ENCODE data around the gene PDPK1.
"Not testable (repeated sequence)": the region's sequence is repeated elsewhere in the genome, so short reads cannot be mapped to it uniquely, and the experiment has no call there.

Gene PDPK1

GRCh38 chr16:2595393-2596205 is 57.8 kb downstream of the PDPK1 start:
- no peak for DNase-seq

GRCh38 chr16:2596747-2597559 is 59.1 kb downstream of the PDPK1 start:
- no peak for DNase-seq

- DNase-seq = no peak
These were observed 59.7 kb downstream of the PDPK1 start for GRCh38 chr16:2597560-2597902.

- DNase-seq = no peak
These were observed 60.4 kb downstream of the PDPK1 start for GRCh38 chr16:2598133-2598641.

GRCh38 chr16:2598723-2599122 is 60.9 kb downstream of the PDPK1 start:
- DNase-seq = no peak

GRCh38 chr16:2599165-2599564 is 61.3 kb downstream of the PDPK1 start:
- not testable (repeated sequence) for DNase-seq

GRCh38 chr16:2599785-2600184 is 62.0 kb downstream of the PDPK1 start:
- DNase-seq = not testable (repeated sequence)

- DNase-seq = not testable (repeated sequence)
These were observed 63.6 kb downstream of the PDPK1 start for GRCh38 chr16:2601301-2602025.

- DNase-seq = not testable (repeated sequence)
These were observed 64.4 kb downstream of the PDPK1 start for GRCh38 chr16:2602175-2602574.

GRCh38 chr16:2603165-2604015 is 65.6 kb downstream of the PDPK1 start:
- peak; percentile 98 for DNase-seq

GRCh38 chr16:2604016-2604369 is 66.2 kb downstream of the PDPK1 start:
- DNase-seq = peak; percentile 8

- not testable (repeated sequence) for DNase-seq
These were observed 69.0 kb downstream of the PDPK1 start for GRCh38 chr16:2606820-2607219.

GRCh38 chr16:2609345-2609744 is 71.5 kb downstream of the PDPK1 start:
- not testable (repeated sequence) for DNase-seq

GRCh38 chr16:2609827-2610470 is 72.1 kb downstream of the PDPK1 start:
- no peak for DNase-seq

GRCh38 chr16:2610781-2611498 is 73.1 kb downstream of the PDPK1 start:
- no peak for DNase-seq

- DNase-seq = no peak
These were observed 73.7 kb downstream of the PDPK1 start for GRCh38 chr16:2611499-2611862.

- DNase-seq = not testable (repeated sequence)
These were observed 74.1 kb downstream of the PDPK1 start for GRCh38 chr16:2611877-2612276.

- DNase-seq = not testable (repeated sequence)
These were observed 75.4 kb downstream of the PDPK1 start for GRCh38 chr16:2613251-2613650.

- no peak for DNase-seq
These were observed 77.0 kb downstream of the PDPK1 start for GRCh38 chr16:2614761-2615191.

- DNase-seq = not testable (repeated sequence)
These were observed 81.1 kb downstream of the PDPK1 start for GRCh38 chr16:2618964-2619363.

GRCh38 chr16:2619628-2620027 is 81.8 kb downstream of the PDPK1 start:
- DNase-seq = peak; percentile 5
